ENCODE measurements around the gene IFNL3.
"Not testable (repeated sequence)": the region's sequence is repeated elsewhere in the genome, so short reads cannot be mapped to it uniquely, and the experiment has no call there.

The IFNL3 gene

DNA sequence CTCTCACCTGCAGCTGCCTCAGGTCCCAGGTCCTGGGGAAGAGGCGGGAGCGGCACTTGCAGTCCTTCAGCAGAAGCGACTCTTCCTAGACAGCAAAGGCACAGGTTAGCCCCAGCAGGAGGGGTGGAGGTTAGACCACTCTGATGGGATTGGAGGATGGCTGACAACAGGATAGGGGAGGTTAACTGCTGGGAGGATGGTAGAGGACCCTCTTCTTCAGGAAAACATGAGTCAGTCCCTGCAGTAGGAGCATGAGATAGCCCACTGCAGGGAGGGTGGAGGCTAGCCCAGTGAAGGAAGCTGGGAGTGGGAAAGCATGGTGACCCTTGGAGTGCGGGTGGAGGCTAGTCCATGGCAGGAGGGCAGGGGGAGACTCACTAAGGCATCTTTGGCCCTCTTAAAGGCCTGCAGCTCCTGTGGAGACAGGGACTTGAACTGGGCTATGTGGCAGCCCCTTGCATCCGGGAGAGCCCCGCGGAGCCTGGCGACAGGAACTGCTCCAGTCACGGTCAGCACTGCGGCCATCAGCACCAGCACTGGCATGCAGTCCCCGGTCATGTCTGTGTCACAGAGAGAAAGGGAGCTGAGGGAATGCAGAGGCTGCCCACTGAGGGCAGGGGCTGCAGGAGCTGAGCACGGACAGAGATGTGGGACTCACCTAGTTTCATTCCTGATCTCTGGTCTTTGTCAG lies at the start of gene IFNL3:
Gene IFNL3 (minus strand): TSS at position 597 of the 691 bp plus-strand sequence. CDS start 39 bp downstream, at position 558.
- not testable (repeated sequence) for DNase-seq (ENCODE audit: low read depth)

DNA sequence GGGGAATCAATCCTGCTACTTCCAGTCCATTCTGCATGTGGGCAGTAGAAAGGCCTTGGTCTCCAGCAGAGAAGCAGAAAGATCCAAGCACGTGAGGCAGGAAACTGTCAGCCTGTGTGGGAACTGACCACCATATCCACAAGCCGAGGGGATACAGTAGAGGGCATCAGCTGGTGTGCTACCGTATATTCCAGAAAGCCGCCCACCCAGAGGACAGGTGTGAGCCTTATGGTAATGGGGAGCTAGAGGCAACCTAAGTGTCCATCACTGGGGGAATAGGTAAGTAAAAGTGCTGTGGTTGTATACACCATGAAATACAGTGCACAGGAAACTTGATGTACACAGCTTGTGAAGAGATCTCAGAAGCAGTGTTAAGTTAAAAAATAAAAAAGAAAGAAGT lies 48.6 kb upstream of the IFNL3 start:
- DNase-seq (ENCODE audit: low read depth) = no peak

DNA sequence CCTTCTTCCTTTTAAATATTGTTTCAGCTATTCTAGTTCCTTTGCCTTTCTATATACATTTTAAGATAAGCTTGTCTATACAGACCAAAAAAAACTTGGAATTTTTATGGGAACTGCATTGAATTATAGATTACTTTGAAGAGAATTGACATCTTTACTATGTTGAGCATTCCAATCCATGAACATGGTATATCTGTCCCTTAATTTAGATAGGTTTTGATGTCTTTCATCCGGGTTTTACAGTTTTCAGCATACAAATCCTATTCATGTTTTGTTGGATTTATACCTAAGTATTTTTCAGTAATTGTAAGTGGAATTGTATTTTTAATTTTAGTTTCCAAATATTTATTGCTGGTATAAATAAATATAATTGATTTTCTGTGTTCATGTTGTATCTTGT lies 39.2 kb upstream of the IFNL3 start:
- DNase-seq (ENCODE audit: low read depth) = no peak

DNA sequence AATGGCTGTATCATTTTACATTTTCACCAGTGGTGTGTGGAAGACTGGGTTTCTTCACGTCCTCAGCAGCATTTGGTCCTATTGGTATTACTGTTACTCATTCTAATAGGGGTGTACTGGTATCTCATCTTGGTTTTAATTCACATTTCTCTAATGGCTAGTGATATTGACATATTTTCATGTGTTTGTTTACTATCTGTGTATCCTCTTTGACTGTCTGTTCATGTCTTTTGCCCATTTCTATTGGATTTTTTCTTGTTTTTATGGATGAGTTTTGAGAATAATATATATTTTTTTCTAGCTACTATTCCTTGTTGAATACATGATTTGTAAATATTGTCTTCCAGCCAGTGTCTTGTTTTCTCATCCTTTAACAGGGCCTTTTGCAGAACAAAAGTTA lies 37.2 kb upstream of the IFNL3 start:
- DNase-seq (ENCODE audit: low read depth) = no peak

DNA sequence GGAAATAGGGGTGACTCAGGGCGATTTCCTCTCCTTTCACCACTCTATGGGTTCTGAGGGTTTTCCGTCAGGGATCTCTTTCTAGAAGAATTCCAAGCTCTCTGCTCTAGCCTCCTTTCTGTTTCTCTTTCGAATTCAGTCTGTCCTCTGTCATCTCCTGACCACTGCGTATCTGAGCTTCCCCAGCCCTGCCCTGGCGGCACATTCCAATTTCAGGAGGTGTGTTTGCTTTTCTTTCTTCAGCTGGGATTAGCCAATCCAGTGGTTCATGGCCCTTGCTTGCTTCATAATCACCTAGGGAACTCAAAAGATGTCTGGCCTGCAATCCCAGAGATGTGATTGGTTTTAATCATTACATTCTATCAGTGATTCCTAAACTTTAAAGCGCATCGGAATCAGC lies 32.8 kb upstream of the IFNL3 start:
- no peak for DNase-seq (ENCODE audit: low read depth)

DNA sequence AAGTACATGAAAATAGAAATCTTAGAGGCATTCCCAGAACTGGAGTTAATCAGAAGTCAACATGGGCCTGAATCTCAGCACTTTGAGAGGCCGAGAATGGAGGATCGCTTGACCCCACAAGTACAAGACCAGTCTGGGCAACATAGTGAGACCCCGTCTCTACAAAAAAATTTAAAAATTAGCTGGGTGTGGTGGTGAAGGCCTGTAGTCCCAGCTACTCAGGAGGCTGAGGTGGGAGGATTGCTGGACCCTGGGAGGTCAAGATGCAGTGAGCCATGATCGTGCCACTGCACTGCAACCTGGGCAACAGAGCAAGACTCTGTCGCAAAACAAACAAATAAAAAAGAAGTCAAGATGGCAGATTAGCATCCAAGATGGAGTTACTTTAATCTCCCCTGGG lies 31.9 kb upstream of the IFNL3 start:
- no peak for DNase-seq (ENCODE audit: low read depth)

DNA sequence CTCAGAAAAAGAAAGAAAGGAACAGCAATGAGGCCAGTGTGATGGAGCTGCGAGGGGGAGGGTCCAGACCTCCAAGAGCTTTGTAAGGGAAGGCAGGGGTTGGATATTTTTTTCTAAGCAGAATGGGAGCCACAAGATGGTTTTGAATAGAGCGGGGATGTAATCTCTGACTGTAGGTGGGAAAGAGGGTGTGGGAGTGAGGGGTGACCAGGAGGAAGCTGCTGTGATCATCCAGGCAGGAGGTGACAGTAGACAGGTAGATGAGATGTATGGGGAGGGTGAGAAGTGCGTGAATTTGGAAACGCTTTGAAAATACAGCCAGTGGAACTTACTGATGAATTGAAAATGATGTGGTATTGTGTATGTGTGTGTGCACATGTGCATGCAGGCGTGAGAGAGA lies 30.8 kb upstream of the IFNL3 start:
- no peak for DNase-seq (ENCODE audit: low read depth)

DNA sequence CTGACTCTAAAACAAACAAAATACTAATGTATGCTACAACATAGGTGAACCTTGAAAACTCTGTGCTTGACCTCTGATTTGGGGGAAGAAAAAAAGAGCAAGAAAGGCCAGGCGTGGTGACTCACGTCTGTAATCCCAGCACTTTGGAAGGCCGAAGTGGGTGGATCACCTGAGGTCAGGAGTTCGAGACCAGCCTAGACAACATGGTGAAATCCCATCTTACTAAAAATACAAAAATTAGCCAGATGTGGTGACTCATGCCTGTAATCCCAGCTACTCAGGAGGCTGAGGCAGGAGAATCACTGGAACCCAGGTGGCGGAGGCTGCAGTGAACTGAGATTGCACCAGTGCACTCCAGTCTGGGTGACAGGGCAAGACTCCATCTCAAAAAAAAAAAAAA lies 29.1 kb upstream of the IFNL3 start:
- not testable (repeated sequence) for DNase-seq (ENCODE audit: low read depth)

DNA sequence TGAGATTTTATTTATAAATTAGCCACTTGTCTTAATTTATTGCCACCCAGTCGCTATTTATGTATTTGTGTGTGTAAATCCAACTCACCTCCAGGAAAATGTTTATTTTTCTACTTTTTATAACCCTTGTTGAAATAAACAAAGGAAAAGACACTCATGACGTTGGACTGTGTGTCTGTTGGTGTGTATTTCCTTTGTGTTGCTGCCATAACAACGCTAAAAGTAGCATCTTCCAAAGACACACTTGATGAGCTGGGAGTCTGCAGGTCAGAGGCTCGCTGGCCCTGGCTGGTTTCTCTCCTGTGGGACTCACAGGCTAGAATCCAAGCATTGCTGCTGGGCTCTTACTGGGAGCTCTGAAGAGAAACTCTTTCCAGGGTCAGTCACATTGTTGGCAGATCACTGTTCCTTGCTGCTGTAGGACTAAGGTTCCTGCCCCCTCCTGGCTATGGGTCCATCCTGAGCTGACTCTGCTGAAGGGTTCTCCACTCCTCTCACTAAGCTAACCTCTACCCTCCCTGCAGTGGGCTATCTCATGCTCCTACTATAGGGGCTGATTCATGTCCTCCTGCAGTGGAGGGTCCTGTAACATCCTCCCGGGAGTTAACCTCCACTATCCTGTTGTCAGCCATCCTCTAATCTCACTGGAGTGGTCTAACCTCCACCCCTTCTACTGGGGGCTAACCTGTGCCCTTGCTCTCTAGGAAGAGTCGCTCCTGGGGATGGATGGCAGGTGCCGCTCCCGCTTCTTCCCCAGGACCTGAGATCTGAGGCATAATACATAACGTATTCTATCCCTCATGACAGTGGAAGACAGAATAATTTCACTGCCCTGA lies 25.4 kb upstream of the IFNL3 start:
- no peak for DNase-seq (ENCODE audit: low read depth)

DNA sequence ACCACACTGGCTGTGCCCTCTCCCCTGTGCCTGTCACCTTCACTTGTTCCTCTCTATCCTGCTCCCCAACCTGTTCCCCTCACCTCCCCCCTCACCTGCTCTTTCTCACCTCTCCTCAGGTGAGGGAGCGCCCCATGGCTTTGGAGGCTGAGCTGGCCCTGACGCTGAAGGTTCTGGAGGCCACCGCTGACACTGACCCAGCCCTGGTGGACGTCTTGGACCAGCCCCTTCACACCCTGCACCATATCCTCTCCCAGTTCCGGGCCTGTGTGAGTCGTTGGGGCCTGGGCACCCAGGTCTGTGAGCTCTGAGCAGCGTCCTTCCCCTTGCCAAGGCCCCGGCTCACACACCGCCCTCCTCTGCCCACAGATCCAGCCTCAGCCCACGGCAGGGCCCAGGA lies 24.6 kb upstream of the IFNL3 start:
- not testable (repeated sequence) for DNase-seq (ENCODE audit: low read depth)

DNA sequence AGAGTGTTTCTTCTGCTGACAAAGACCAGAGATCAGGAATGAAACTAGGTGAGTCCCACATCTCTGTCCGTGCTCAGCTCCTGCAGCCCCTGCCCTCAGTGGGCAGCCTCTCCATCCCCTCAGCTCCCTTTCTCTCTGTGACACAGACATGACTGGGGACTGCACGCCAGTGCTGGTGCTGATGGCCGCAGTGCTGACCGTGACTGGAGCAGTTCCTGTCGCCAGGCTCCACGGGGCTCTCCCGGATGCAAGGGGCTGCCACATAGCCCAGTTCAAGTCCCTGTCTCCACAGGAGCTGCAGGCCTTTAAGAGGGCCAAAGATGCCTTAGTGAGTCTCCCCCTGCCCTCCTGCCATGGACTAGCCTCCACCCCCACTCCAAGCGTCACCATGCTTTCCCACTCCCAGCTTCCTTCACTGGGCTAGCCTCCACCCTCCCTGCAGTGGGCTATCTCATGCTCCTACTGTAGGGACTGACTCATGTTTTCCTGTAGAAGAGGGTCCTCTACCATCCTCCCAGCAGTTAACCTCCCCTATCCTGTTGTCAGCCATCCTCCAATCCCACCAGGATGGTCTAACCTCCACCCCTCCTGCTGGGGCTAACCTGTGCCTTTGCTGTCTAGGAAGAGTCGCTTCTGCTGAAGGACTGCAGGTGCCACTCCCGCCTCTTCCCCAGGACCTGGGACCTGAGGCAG lies 23.9 kb upstream of the IFNL3 start:
- DNase-seq (ENCODE audit: low read depth) = not testable (repeated sequence)

DNA sequence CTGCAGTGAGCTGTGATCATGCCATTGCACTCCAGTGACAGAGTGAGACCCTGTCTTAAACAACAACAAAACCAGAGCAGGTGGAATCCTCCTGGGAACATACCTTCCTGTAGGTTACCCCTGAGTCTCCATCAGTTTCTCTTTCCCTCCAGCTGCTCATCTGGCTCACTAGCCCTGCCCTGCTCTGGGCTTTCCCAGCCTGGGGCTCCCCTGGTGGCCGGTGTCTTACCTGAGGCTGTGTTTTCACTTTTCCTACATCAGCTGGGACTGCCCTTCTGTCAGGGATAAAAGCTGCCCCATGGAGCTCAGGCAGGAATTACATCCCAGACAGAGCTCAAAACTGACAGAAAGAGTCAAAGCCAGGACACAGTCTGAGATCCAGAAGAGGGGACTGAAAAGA lies 23.3 kb upstream of the IFNL3 start, which contains the start of gene IFNL2:
Gene IFNL2 (plus strand): TSS at position 312 of the 400 bp plus-strand sequence. CDS start 173 bp downstream, outside the sequence.
- not testable (repeated sequence) for DNase-seq (ENCODE audit: low read depth)

DNA sequence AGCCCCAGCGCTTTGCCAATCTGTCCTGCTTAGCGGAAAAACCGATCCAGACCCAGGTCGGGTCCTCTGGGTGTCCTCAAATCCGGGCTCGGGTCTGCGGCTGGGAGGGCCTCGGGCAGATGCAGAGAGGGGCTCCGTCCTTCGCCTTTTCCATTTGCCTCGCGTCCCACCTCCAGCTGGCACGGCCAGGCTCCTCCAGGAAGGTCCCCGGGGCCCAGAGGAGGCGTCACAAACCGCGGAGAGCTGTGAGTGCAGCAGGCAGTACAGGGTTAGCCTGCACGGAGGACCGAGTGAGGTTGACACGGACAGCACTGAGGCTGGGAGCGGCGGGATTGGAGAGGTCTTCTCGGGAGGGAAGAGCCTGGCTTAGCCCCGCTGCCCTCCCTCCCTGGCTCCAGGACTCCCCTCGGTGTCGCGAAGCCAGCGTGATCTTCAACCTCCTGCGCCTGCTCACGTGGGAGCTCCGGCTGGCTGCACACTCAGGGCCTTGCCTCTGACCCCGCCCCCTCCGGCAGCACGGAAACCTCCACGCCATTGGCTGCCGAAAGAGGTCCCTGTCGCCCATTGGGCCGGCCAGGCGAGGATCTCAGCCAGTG lies 20.6 kb upstream of the IFNL3 start:
- DNase-seq (ENCODE audit: low read depth) = no peak

DNA sequence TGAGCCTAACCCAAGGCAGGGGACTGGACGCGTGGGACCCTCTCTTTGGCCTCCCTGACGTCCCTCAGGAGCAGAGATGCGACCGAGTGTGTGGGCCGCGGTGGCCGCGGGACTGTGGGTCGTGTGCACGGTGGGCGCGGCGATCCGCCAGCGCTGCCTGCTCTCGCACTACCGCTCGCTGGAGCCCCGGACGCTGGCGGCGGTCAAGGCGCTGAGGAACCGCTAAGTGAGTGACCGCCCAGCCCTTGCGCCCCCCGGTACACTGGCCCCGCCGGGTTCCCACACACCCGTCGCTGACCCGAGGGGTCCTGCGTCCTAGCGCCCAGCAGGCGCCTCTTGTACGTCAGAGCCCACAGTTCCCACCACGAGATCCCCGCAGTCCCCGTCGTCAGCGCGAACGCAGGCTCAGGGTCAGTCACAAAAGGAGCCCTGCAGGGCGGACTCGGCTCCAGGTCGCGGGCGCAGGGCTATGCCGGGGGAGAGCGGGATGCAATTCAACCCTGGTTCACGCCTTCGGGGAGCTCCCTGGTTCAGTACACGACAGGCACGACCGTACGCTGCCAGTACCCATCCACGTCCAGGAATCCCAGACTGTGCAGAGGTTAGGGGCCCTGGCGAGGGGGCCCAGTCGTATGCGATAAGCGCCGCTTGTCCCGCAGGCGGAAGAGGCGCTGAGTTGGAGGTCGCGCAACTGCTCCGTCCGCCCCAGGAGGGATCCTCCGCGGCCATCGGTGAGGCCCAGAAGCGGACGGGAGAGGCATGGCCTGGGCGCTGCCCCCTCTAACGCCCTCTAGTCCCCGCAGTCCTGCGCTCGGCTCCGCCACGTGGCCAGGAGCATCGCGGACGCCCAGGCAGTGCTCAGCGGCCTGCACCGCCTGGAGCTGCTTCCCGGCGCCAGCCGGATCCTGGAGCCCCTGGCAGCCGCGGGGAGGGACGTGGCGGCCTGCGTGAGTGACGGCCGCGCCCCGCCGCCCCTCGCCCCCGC lies 19.8 kb upstream of the IFNL3 start:
- no peak for DNase-seq (ENCODE audit: low read depth)

DNA sequence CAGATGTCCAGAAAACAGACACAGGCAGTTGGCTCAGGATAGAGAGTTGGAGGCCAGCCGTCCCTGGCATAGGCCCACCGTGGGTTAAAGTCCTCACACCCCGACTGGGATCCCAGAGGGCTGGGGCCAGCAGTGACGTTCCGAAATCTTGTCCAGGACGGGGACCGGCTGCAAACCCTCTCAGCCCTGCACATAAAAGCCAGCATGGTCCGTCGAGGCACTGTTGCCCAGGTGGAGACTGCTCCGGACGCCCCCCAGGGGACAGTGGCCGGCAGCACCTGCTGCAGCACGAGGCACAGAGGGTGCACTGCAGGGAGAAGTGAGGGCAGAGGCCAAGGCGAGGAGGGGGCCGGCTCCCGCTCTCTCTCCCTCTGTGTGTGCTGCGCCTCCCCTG lies 19.1 kb upstream of the IFNL3 start:
- DNase-seq (ENCODE audit: low read depth) = no peak

DNA sequence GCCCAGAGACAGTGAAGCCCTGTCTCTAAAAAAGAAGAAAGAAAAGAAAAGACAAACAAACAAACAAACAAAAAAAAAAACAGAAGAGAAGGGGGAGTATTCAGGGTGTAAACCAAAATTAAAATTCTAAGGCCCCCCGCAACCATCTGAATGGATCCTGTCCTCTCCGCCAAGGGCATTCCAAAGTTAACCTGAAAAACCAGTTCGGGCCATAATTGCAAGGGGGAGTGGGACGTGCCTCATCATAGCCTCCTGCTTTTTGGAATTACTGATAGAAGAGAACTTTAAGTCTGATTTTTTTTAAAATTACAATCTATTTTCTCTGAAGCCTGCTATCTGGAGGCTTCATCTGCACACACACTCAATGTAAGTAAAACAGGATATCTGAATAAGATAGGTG lies 17.7 kb upstream of the IFNL3 start:
- DNase-seq (ENCODE audit: low read depth) = no peak

DNA sequence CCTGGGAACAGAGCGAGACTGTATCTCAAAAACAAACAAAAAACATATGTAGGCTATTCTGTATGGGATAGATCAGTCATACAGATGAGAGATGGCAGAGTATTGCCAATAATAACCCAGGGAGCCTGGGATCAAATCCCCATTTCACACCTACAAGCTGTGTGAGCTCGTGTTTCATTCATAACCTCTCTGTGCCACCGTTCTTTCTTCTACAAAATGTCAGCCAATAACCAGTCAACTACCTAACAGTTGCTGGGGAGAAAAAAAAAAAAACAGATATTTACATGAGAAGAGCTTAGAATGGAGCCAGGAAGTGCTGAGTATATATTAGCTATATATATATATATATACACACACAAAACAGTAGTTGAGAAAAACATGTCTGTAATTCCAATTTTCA lies 16.9 kb upstream of the IFNL3 start:
- DNase-seq (ENCODE audit: low read depth) = no peak

DNA sequence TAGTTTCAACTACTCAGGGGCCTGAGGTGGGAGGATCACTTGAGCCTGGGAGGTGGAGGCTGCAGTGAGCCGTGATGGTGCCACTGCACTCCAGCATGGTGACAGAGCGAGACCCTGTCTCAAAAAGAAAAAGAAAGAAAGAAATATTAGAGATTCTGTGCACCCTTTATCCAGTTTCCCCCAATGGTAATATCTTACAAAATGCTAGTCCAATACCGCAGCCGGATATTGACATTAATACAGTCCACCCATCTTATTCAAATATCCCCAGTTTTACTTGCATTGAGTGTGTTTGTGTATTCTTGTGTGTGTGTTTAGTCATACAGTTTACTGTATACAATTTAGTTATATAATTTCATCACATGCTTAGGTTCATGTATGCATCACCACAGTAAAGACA lies 12.4 kb upstream of the IFNL3 start:
- no peak for DNase-seq (ENCODE audit: low read depth)

DNA sequence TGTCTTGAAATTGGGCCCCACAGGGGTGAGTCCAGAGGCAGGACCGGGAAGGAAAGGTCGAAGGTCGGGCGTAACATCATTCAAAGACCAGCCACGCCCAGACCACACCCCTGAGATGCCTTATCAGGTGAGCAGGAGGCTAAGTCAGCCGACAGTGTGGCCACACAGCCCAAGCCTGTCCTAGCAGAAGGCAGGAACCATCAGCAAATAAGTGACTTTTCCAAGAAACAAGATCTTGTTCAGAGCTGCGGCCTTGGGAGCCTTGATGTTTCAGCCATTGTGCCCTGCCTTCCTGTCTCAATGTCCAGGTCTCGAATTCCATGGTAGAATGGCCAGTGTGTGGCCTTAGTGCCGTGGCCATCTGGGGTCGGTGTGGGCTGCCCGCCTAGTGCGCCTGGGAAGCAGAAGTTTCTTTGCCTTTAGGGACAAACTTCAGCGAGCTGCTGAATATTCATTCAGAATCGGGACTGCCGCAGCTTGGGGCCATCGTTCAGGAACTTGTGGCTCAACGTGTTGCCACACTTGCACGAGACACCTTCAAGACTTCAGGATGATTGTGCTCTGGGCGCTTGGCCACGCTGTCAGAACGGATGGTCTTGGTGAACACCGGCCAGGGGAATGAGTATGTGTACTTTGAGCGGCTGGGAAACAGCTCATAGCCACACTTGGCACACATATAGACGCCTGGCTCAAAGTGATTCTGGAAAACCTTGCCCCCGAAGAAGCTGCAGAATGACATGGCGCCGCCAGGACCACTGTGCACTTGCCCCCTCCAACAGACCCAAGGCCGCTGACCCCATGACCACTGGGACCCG lies 9.9 kb upstream of the IFNL3 start:
- no peak for DNase-seq (ENCODE audit: low read depth)

Data from activated T-cell treated with anti-CD3 and anti-CD28 coated beads for 1 hour (primary cell).